PC-9 (cell line): ENCODE measurements around the gene BHLHE40. TPM values are rescaled to one million over a fixed set of nuclear protein-coding genes. Genes with fewer than 3 reads are reported as not detected.

Experiments
- BruUV-seq: library from RNA; stranded (reverse); fragments of 400-500 nt; replicated peaks from 2 replicates; lab custom pipeline; 2021; lab: Mats Ljungman, UMichigan
- CTCF ChIA-PET: fragments of 300-600 bp; sonication (Branson Sonifier 250); formaldehyde crosslinking; loops from one replicate; lab custom pipeline; 2022; ENCODE audit warnings: antibody characterized with exemption; lab: Charles Lee
- POLR2A ChIA-PET: fragments of 300-600 bp; sonication (Branson Sonifier 250); formaldehyde crosslinking; loops from one replicate; lab custom pipeline; 2022; ENCODE audit warnings: antibody characterized with exemption; ENCODE audit not compliant: unreplicated experiment; lab: Charles Lee
- DNase-seq, 2 experiments: peaks; one replicate each; pipeline versions ENCODE4 v3.0.0 to v3.0.0-alpha.2; 2015 to 2022; ENCODE audit warnings: mixed read lengths in 1 of 2
- H2AFZ ChIP-seq: fragments of 200-600 bp; sonication (generic); 2 replicates; pipeline ENCODE4 v1.8.1; 2017; ENCODE audit warnings: antibody characterized with exemption
- H3F3A ChIP-seq: fragments of 200-600 bp; sonication (generic); 2 replicates; pipeline ENCODE4 v1.8.1; 2017; ENCODE audit warnings: antibody characterized with exemption, mild to moderate bottlenecking, low read depth; ENCODE audit not compliant: insufficient read depth
- H3K27ac ChIP-seq: fragments of 200-600 bp; sonication (generic); 2 replicates; pipeline ENCODE4 v1.6.1; 2016; ENCODE audit warnings: mixed run types
- H3K27me3 ChIP-seq: fragments of 200-600 bp; sonication (generic); 2 replicates; pipeline ENCODE4 v1.6.1; 2016; ENCODE audit warnings: low read depth, mixed run types; ENCODE audit not compliant: insufficient read depth
- H3K36me3 ChIP-seq: fragments of 200-600 bp; sonication (generic); 2 replicates; pipeline ENCODE4 v1.6.1; 2016; ENCODE audit warnings: low read depth, mixed run types
- H3K4me1 ChIP-seq: fragments of 200-600 bp; sonication (generic); replicated peaks from 2 replicates; pipeline ENCODE4 v1.6.1; 2016; ENCODE audit warnings: mixed run types; ENCODE audit not compliant: insufficient read depth
- H3K4me2 ChIP-seq: fragments of 200-600 bp; sonication (generic); 2 replicates; pipeline ENCODE4 v1.6.1; 2017; ENCODE audit warnings: mixed run types
- H3K4me3 ChIP-seq: fragments of 200-600 bp; sonication (generic); 2 replicates; pipeline ENCODE4 v1.6.1; 2016; ENCODE audit warnings: mixed run types
- H3K79me2 ChIP-seq: fragments of 200-600 bp; sonication (generic); 2 replicates; pipeline ENCODE4 v1.6.1; 2017; ENCODE audit warnings: low read depth, mixed run types
- H3K9me2 ChIP-seq: fragments of 200-600 bp; sonication (generic); 2 replicates; pipeline ENCODE4 v1.8.1; 2017; ENCODE audit warnings: mild to moderate bottlenecking; ENCODE audit not compliant: insufficient read depth
- H3K9me3 ChIP-seq: fragments of 200-600 bp; sonication (generic); 2 replicates; pipeline ENCODE4 v1.8.1; 2016; ENCODE audit warnings: low read depth; ENCODE audit not compliant: insufficient read depth
- H4K20me1 ChIP-seq: fragments of 200-600 bp; sonication (generic); 2 replicates; pipeline ENCODE4 v1.8.1; 2017; ENCODE audit not compliant: insufficient read depth
- CTCF ChIP-seq: fragments of 200-600 bp; sonication (generic); conservative IDR thresholded peaks from 2 replicates; pipeline ENCODE4 v1.6.1; 2017; ENCODE audit warnings: mixed run types, antibody characterized with exemption, mild to moderate bottlenecking, moderate library complexity
- EZH2 ChIP-seq: fragments of 200-600 bp; sonication (generic); IDR thresholded peaks from 2 replicates; pipeline ENCODE4 v1.8.0; 2017; ENCODE audit warnings: antibody characterized with exemption, low read depth
- intact Hi-C: fragments of 100-400 bp; cut with micrococcal nuclease; formaldehyde crosslinking; loops from one replicate; pipeline ENCODE4 v1.10.0; 2022; ENCODE audit not compliant: unreplicated experiment
- total RNA-seq: library from RNA; stranded (reverse); gene quantifications from 2 replicates; pipeline ENCODE4 v1.2.3, GENCODE V29; 2021

BHLHE40 gene
- total RNA-seq, 1 experiment from 2014 or later: 45.5 TPM

DNA sequence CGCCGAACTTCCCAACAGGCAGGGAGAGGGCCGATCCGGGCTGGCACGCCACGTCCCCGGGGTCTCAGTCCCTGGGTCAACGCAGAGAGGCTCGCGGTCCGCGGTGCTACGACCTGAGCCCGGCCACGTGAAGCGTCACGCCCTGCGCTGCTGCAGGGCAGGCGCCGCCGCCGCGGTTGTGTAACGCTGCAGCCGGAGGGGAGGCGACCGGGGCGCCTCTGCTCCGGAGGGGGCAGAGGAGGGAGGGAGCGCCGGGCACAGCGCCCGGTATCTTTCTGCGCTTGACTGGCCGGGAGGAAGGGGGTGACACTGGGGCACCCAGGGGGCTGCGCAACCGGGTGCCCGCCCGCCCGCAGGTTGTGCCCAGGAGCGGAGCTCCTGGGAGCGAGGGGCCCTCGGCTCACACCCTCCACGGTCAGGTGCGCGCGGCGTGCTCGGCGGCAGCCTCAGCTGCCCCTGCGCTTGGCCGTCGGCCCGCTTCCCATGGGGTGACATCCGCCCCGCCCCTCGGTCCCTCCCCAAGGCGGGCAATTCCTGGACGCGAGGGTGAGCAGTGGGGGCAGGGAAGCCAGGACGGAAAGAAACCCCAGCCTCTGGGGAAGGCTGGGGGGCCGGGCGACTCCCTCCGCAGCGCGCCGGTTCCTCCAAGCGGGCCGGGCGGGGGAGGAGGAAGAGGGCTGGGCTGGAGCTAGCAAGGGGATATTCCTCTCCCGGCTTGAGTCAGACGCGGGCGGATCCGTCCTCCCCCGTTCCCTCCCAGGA, 852 bp upstream of the BHLHE40 start:
- no TSS peak for BruUV-seq
- Histone ChIP-seq H2AFZ (no peak overlapping the region), H4K20me1 (0 out of 2 replicates have a peak, but pooled peaks cover 3% of the 10 kb centered on the region), H3K27ac (peak overlapping the region; percentile 100), H3F3A (peaks cover 33% of the 10 kb centered on the region), H3K79me2 (peaks cover 36% of the 10 kb centered on the region), H3K4me1 (peaks cover 26% of the 10 kb centered on the region), H3K27me3 (no peaks in the 10 kb centered on the region), H3K4me2 (peak overlapping the region; percentile 97), H3K36me3 (0 out of 2 replicates have a peak, but pooled peaks cover 13% of the 10 kb centered on the region), H3K9me2 (no peaks in the 10 kb centered on the region), H3K9me3 (no peaks in the 10 kb centered on the region), H3K4me3 (peak overlapping the region; percentile 69)
- peak; percentile 85 to 99 for DNase-seq
- CTCF ChIA-PET: interaction anchor here (0.6 to 4.2 kb wide), 5 partner anchors 43 to 266 kb away, joined by 3 to 54 read pairs (median 5); no protein-coding TSS in a partner anchor
- TF ChIP-seq CTCF: no peak
- no peak for TF ChIP-seq EZH2
- POLR2A ChIA-PET: interaction anchor here (0.6 to 1.6 kb wide), 19 partner anchors 16 to 1567 kb away, joined by 3 to 29 read pairs (median 10); no protein-coding TSS in a partner anchor
- intact Hi-C loops: loop anchor here (1.0 to 5.0 kb wide), 6 partner anchors 8 to 322 kb away; partner anchors contain the start of gene EDEM1

GRCh38 chr3:4978966-4979427, 240 bp upstream of the BHLHE40 start:
- Histone ChIP-seq H3K9me2 (no peaks in the 10 kb centered on the region), H3K27ac (peak overlapping the region; percentile 100), H3K4me3 (peak overlapping the region; percentile 84; the same call in 1 of the 2 replicates), H3K4me1 (peaks cover 32% of the 10 kb centered on the region), H3F3A (peaks cover 37% of the 10 kb centered on the region), H3K36me3 (0 out of 2 replicates have a peak, but pooled peaks cover 13% of the 10 kb centered on the region), H3K4me2 (peak overlapping the region; percentile 47; the same call in 1 of the 2 replicates), H3K27me3 (no peaks in the 10 kb centered on the region), H4K20me1 (0 out of 2 replicates have a peak, but pooled peaks cover 3% of the 10 kb centered on the region), H3K79me2 (peaks cover 42% of the 10 kb centered on the region), H2AFZ (no peak overlapping the region), H3K9me3 (no peaks in the 10 kb centered on the region)
- TF ChIP-seq CTCF (no peak), EZH2 (no peak)
- ChIA-PET POLR2A (interaction anchor here (0.6 to 1.6 kb wide), 19 partner anchors 15 to 1566 kb away, joined by 3 to 29 read pairs (median 10); no protein-coding TSS in a partner anchor), CTCF (interaction anchor here (0.6 to 4.2 kb wide), 5 partner anchors 42 to 267 kb away, joined by 3 to 54 read pairs (median 5); no protein-coding TSS in a partner anchor)
- intact Hi-C loops: loop anchor here (1.0 to 5.0 kb wide), 6 partner anchors 7 to 322 kb away; partner anchors contain the start of gene EDEM1
- peak; percentile 84 to 94 for DNase-seq
- no TSS peak for BruUV-seq
